ENCODE measurements around the gene LCE1C.

Gene LCE1C

DNA sequence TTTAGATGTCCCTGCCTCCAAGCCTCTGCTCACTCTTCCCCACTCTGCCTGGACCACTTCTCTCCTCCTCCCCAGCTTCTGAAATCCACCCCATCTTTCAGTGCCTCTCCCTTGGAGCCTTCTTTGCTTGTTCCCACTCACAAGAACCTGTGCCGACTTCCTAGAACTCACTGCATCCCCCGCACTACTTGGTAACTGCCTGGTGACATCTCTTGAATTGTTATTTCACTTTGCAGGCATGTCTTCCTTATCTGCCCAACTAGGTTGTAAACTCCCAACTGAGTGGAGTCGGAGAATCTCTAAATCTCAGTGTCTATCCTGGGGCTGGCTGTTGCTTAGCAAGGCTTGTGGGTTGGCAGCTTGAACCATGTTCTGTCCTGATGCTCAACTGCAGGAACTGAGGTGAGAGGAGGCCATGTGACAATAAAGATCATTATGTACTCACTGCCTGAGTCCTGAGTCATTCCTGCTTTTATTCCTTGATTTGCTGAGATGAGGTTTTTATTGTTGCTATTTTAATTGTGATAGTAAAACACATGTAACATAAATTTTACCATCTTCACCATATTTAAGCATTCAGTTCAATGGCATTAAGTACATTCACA, 44.7 kb downstream of the LCE1C start:
- TF ChIP-seq CEBPB (IDR thresholded peaks at IDR 0.05) (no peak), TAF1 (IDR thresholded peaks at IDR 0.05; ENCODE audit: low read depth) (no peak), RAD21 (IDR thresholded peaks at IDR 0.05; ENCODE audit: low read depth) (no peak), REST (IDR thresholded peaks at IDR 0.05; ENCODE audit: low read depth) (no peak), YY1 (IDR thresholded peaks at IDR 0.05; ENCODE audit: low read depth) (no peak), FOXM1 (IDR thresholded peaks at IDR 0.05; ENCODE audit: borderline replicate concordance, low read depth) (no peak), TCF12 (IDR thresholded peaks at IDR 0.05; ENCODE audit: low read depth) (no peak), USF1 (IDR thresholded peaks at IDR 0.05) (no peak), EGR1 (IDR thresholded peaks at IDR 0.05) (no peak), EP300 (IDR thresholded peaks at IDR 0.05; ENCODE audit: borderline replicate concordance) (no peak), NFIC (IDR thresholded peaks at IDR 0.05) (no peak), TEAD4 (IDR thresholded peaks at IDR 0.05) (no peak), CREB1 (IDR thresholded peaks at IDR 0.05; ENCODE audit: low read depth) (no peak)

DNA sequence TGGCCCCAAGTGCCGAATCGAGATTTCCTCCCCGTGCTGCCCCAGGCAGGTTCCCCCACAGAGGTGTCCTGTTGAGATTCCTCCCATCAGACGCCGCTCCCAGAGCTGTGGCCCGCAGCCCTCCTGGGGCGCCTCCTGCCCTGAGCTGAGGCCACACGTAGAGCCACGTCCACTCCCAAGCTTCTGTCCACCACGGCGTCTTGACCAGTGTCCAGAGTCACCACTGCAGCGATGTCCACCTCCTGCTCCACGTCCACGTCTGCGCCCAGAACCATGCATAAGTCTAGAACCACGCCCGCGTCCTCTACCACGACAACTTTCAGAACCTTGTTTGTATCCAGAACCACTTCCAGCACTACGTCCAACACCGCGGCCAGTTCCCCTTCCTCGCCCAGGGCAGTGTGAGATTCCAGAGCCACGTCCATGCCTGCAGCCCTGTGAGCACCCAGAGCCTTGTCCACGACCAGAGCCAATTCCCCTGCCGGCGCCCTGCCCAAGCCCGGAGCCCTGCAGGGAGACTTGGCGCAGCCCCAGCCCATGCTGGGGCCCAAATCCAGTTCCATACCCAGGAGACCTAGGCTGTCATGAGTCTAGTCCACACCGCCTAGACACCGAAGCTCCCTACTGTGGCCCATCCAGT, 45.8 kb downstream of the LCE1C start:
- TF ChIP-seq REST (IDR thresholded peaks at IDR 0.05; ENCODE audit: low read depth) (no peak), YY1 (IDR thresholded peaks at IDR 0.05; ENCODE audit: low read depth) (no peak), NFIC (IDR thresholded peaks at IDR 0.05) (no peak), TEAD4 (IDR thresholded peaks at IDR 0.05) (no peak), CEBPB (IDR thresholded peaks at IDR 0.05) (no peak), MAX (IDR thresholded peaks at IDR 0.05) (no peak), EGR1 (IDR thresholded peaks at IDR 0.05) (no peak), TCF12 (IDR thresholded peaks at IDR 0.05; ENCODE audit: low read depth) (no peak), RAD21 (IDR thresholded peaks at IDR 0.05; ENCODE audit: low read depth) (no peak), USF1 (IDR thresholded peaks at IDR 0.05) (no peak), EP300 (IDR thresholded peaks at IDR 0.05; ENCODE audit: borderline replicate concordance) (no peak), TAF1 (IDR thresholded peaks at IDR 0.05; ENCODE audit: low read depth) (no peak), FOXM1 (IDR thresholded peaks at IDR 0.05; ENCODE audit: borderline replicate concordance, low read depth) (no peak), ZBTB7A (IDR thresholded peaks at IDR 0.05; ENCODE audit: low read depth) (no peak), CREB1 (IDR thresholded peaks at IDR 0.05; ENCODE audit: low read depth) (no peak)

GRCh38 chr1:152759453-152760173, 46.8 kb downstream of the LCE1C start:
- no peak for TF ChIP-seq TCF12 (IDR thresholded peaks at IDR 0.05; ENCODE audit: low read depth)
- TF ChIP-seq EGR1 (IDR thresholded peaks at IDR 0.05): no peak
- no peak for TF ChIP-seq RAD21 (IDR thresholded peaks at IDR 0.05; ENCODE audit: low read depth)
- TF ChIP-seq EP300 (IDR thresholded peaks at IDR 0.05; ENCODE audit: borderline replicate concordance): no peak
- TF ChIP-seq FOXM1 (IDR thresholded peaks at IDR 0.05; ENCODE audit: borderline replicate concordance, low read depth): no peak
- TF ChIP-seq MAX (IDR thresholded peaks at IDR 0.05): no peak
- no peak for TF ChIP-seq USF1 (IDR thresholded peaks at IDR 0.05)
- no peak for TF ChIP-seq REST (IDR thresholded peaks at IDR 0.05; ENCODE audit: low read depth)
- TF ChIP-seq YY1 (IDR thresholded peaks at IDR 0.05; ENCODE audit: low read depth): no peak
- TF ChIP-seq CEBPB (IDR thresholded peaks at IDR 0.05): no peak
- TF ChIP-seq NFIC (IDR thresholded peaks at IDR 0.05): no peak

Data from Ishikawa (cell line).